NCI-H82 treated with DMSO at 0.1 percent for 48 hours (cell line): Measurements from ENCODE around the gene MARCHF10.

Source experiments
- DNase-seq: peaks from one replicate; lab custom pipeline; 2025; ENCODE audit not compliant: unreplicated experiment; lab: John Stamatoyannopoulos, UW

The MARCHF10 gene

GRCh38 chr17:62720126-62720850, 87.8 kb downstream of the MARCHF10 start:
- no peak for DNase-seq

GRCh38 chr17:62719586-62719985, 88.5 kb downstream of the MARCHF10 start:
- no peak for DNase-seq

- DNase-seq: no peak
Measured at GRCh38 chr17:62718429-62718828, 89.7 kb downstream of the MARCHF10 start.

- DNase-seq: no peak
Measured at GRCh38 chr17:62717889-62718288, 90.2 kb downstream of the MARCHF10 start.

- no peak for DNase-seq
Measured at GRCh38 chr17:62717589-62717855, 90.6 kb downstream of the MARCHF10 start.

GRCh38 chr17:62716834-62717588, 91.1 kb downstream of the MARCHF10 start:
- no peak for DNase-seq

GRCh38 chr17:62715882-62716390, 92.2 kb downstream of the MARCHF10 start:
- DNase-seq: no peak

- DNase-seq: no peak
Measured at GRCh38 chr17:62714016-62714777, 93.9 kb downstream of the MARCHF10 start.

- DNase-seq: no peak
Measured at GRCh38 chr17:62713086-62713881, 94.8 kb downstream of the MARCHF10 start.

GRCh38 chr17:62712171-62712581, 95.9 kb downstream of the MARCHF10 start:
- DNase-seq: no peak

GRCh38 chr17:62708587-62708986, 99.5 kb downstream of the MARCHF10 start:
- no peak for DNase-seq

GRCh38 chr17:62707425-62707739, 100.7 kb downstream of the MARCHF10 start:
- DNase-seq: no peak

- DNase-seq: no peak
Measured at GRCh38 chr17:62706598-62707424, 101.3 kb downstream of the MARCHF10 start.

- DNase-seq: no peak
Measured at GRCh38 chr17:62705778-62706597, 102.1 kb downstream of the MARCHF10 start.

GRCh38 chr17:62705156-62705777, 102.8 kb downstream of the MARCHF10 start:
- DNase-seq: no peak

GRCh38 chr17:62704381-62704971, 103.6 kb downstream of the MARCHF10 start:
- no peak for DNase-seq

- DNase-seq: peak; percentile 36
Measured at GRCh38 chr17:62703776-62704380, 104.2 kb downstream of the MARCHF10 start.

GRCh38 chr17:62703261-62703775, 104.8 kb downstream of the MARCHF10 start:
- DNase-seq: no peak
